ENCODE results near the gene DPYSL4.

Gene DPYSL4

GRCh38 chr10:132196178-132197113 is 9.7 kb downstream of the DPYSL4 start:
- H3K4me1 Mint-ChIP-seq: no peaks in the 10 kb centered on the region
- H3K27me3 Mint-ChIP-seq: peaks cover 5 to 23% of the 10 kb centered on the region in 2 donors
- H3K9me3 Mint-ChIP-seq: no peaks in the 10 kb centered on the region
- no peak for ATAC-seq (replicated peaks)
- no peak overlapping the region for H3K4me3 Mint-ChIP-seq
- H3K27ac Mint-ChIP-seq: no peak overlapping the region
- DNase-seq: no peak
- H3K36me3 Mint-ChIP-seq: no peaks in the 10 kb centered on the region

- Mint-ChIP-seq H3K27ac (no peak overlapping the region), H3K4me1 (no peaks in the 10 kb centered on the region), H3K9me3 (no peaks in the 10 kb centered on the region), H3K4me3 (no peak overlapping the region), H3K27me3 (peaks cover 5 to 23% of the 10 kb centered on the region in 2 donors), H3K36me3 (no peaks in the 10 kb centered on the region)
- DNase-seq: no peak
- ATAC-seq (replicated peaks): no peak
Measured at GRCh38 chr10:132197271-132198067, 10.7 kb downstream of the DPYSL4 start.

GRCh38 chr10:132198068-132198370 is 11.3 kb downstream of the DPYSL4 start:
- Mint-ChIP-seq H3K27ac (no peak overlapping the region), H3K4me1 (no peaks in the 10 kb centered on the region), H3K27me3 (peaks cover 5 to 23% of the 10 kb centered on the region in 2 donors), H3K9me3 (no peaks in the 10 kb centered on the region), H3K4me3 (no peak overlapping the region), H3K36me3 (no peaks in the 10 kb centered on the region)
- ATAC-seq (replicated peaks) (no peak), DNase-seq (no peak)

GRCh38 chr10:132198381-132199181 is 11.8 kb downstream of the DPYSL4 start:
- DNase-seq: no peak
- H3K4me1 Mint-ChIP-seq: no peaks in the 10 kb centered on the region
- no peak for ATAC-seq (replicated peaks)
- H3K9me3 Mint-ChIP-seq: no peaks in the 10 kb centered on the region
- no peak overlapping the region for H3K27ac Mint-ChIP-seq
- no peak overlapping the region for H3K4me3 Mint-ChIP-seq
- peaks cover 5 to 23% of the 10 kb centered on the region in 2 donors for H3K27me3 Mint-ChIP-seq
- H3K36me3 Mint-ChIP-seq: no peaks in the 10 kb centered on the region

- Mint-ChIP-seq H3K36me3 (no peaks in the 10 kb centered on the region), H3K27me3 (peaks cover 5 to 23% of the 10 kb centered on the region in 2 donors), H3K27ac (no peak overlapping the region), H3K4me3 (no peak overlapping the region), H3K9me3 (no peaks in the 10 kb centered on the region), H3K4me1 (no peaks in the 10 kb centered on the region)
- ATAC-seq (replicated peaks) (no peak), DNase-seq (no peak)
Measured at GRCh38 chr10:132199268-132199853, 12.6 kb downstream of the DPYSL4 start.

GRCh38 chr10:132199854-132200311 is 13.1 kb downstream of the DPYSL4 start:
- Mint-ChIP-seq H3K9me3 (no peaks in the 10 kb centered on the region), H3K4me3 (no peak overlapping the region), H3K27me3 (peaks cover 2 to 18% of the 10 kb centered on the region in 2 donors), H3K4me1 (no peaks in the 10 kb centered on the region), H3K36me3 (no peaks in the 10 kb centered on the region), H3K27ac (no peak overlapping the region)
- no peak for DNase-seq
- no peak for ATAC-seq (replicated peaks)

- no peak overlapping the region for H3K4me3 Mint-ChIP-seq
- no peaks in the 10 kb centered on the region for H3K36me3 Mint-ChIP-seq
- H3K4me1 Mint-ChIP-seq: no peaks in the 10 kb centered on the region
- ATAC-seq (replicated peaks): no peak
- H3K27ac Mint-ChIP-seq: no peak overlapping the region
- peaks cover 0 to 14% of the 10 kb centered on the region in 2 donors for H3K27me3 Mint-ChIP-seq
- no peaks in the 10 kb centered on the region for H3K9me3 Mint-ChIP-seq
- DNase-seq: no peak
Measured at GRCh38 chr10:132200344-132201110, 13.8 kb downstream of the DPYSL4 start.

GRCh38 chr10:132201111-132201969 is 14.6 kb downstream of the DPYSL4 start:
- DNase-seq (no peak), ATAC-seq (replicated peaks) (no peak)
- Mint-ChIP-seq H3K36me3 (no peaks in the 10 kb centered on the region), H3K4me1 (no peaks in the 10 kb centered on the region), H3K27me3 (peaks cover 0 to 10% of the 10 kb centered on the region in 2 donors), H3K27ac (no peak overlapping the region), H3K4me3 (no peak overlapping the region), H3K9me3 (no peaks in the 10 kb centered on the region)

- DNase-seq (no peak), ATAC-seq (replicated peaks) (no peak)
- Mint-ChIP-seq H3K9me3 (no peaks in the 10 kb centered on the region), H3K36me3 (peaks cover 0 to 1% of the 10 kb centered on the region in 2 donors), H3K4me3 (no peak overlapping the region), H3K4me1 (no peaks in the 10 kb centered on the region), H3K27me3 (peaks cover 0 to 2% of the 10 kb centered on the region in 2 donors), H3K27ac (no peak overlapping the region)
Measured at GRCh38 chr10:132202070-132202970, 15.6 kb downstream of the DPYSL4 start.

GRCh38 chr10:132203256-132204077 is 16.7 kb downstream of the DPYSL4 start:
- H3K4me3 Mint-ChIP-seq: no peak overlapping the region
- H3K4me1 Mint-ChIP-seq: peaks cover 2 to 4% of the 10 kb centered on the region in 2 donors
- H3K36me3 Mint-ChIP-seq: peaks cover 0 to 3% of the 10 kb centered on the region in 2 donors
- H3K27ac Mint-ChIP-seq: no peak overlapping the region
- DNase-seq (no peak), ATAC-seq (replicated peaks) (no peak)
- no peaks in the 10 kb centered on the region for H3K27me3 Mint-ChIP-seq
- no peaks in the 10 kb centered on the region for H3K9me3 Mint-ChIP-seq

- Mint-ChIP-seq H3K4me3 (no peak overlapping the region), H3K9me3 (no peaks in the 10 kb centered on the region), H3K4me1 (peaks cover 7 to 11% of the 10 kb centered on the region in 2 donors), H3K27me3 (no peaks in the 10 kb centered on the region), H3K27ac (no peak overlapping the region), H3K36me3 (peaks cover 0 to 6% of the 10 kb centered on the region in 2 donors)
- ATAC-seq (replicated peaks) (no peak), DNase-seq (no peak)
Measured at GRCh38 chr10:132204078-132204780, 17.5 kb downstream of the DPYSL4 start.
